WTC11 (cell line): ENCODE data around the gene IL23R.

Experiments used
- ESRRA ChIP-seq: sonication (generic); formaldehyde crosslinking; IDR thresholded peaks from 2 replicates; pipeline ENCODE4 v1.8.1; 2022; ENCODE audit warnings: mild to moderate bottlenecking, missing genetic modification reagents, borderline replicate concordance
- FOXK1 ChIP-seq: sonication (generic); formaldehyde crosslinking; IDR thresholded peaks from 2 replicates; pipeline ENCODE4 v1.8.0; 2022; ENCODE audit warnings: mild to moderate bottlenecking, moderate library complexity, missing genetic modification reagents
- MAX ChIP-seq: sonication (generic); formaldehyde crosslinking; IDR thresholded peaks from 2 replicates; pipeline ENCODE4 v1.8.0; 2022; ENCODE audit warnings: mild to moderate bottlenecking, missing genetic modification reagents
- TF ChIP-seq, protein P1 (sequence below): fragments of 250-450 bp; sonication (Bioruptor Pico); IDR thresholded peaks from 2 replicates; pipeline ENCODE4 v2.1.2; 2022; ENCODE audit warnings: mild to moderate bottlenecking, moderate library complexity
- TF ChIP-seq, protein P2 (sequence below): sonication (generic); formaldehyde crosslinking; IDR thresholded peaks from 2 replicates; pipeline ENCODE4 v1.8.1; 2023; ENCODE audit warnings: mild to moderate bottlenecking, missing genetic modification reagents, moderate library complexity
- TF ChIP-seq, protein P3 (sequence below): fragments of 200-600 bp; IDR thresholded peaks from 2 replicates; pipeline ENCODE4 v1.8.0; 2022; ENCODE audit warnings: antibody characterized with exemption
- TF ChIP-seq, protein P4 (sequence below): sonication (generic); formaldehyde crosslinking; IDR thresholded peaks from 2 replicates; pipeline ENCODE4 v1.8.1; 2022; ENCODE audit warnings: missing genetic modification reagents, borderline replicate concordance

- TF ChIP-seq, protein P1, sequence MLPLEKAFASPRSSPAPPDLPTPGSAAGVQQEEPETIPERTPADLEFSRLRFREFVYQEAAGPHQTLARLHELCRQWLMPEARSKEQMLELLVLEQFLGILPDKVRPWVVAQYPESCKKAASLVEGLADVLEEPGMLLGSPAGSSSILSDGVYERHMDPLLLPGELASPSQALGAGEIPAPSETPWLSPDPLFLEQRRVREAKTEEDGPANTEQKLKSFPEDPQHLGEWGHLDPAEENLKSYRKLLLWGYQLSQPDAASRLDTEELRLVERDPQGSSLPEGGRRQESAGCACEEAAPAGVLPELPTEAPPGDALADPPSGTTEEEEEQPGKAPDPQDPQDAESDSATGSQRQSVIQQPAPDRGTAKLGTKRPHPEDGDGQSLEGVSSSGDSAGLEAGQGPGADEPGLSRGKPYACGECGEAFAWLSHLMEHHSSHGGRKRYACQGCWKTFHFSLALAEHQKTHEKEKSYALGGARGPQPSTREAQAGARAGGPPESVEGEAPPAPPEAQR (CRISPR knock-in tag) = no peak
- TF ChIP-seq, protein P2, sequence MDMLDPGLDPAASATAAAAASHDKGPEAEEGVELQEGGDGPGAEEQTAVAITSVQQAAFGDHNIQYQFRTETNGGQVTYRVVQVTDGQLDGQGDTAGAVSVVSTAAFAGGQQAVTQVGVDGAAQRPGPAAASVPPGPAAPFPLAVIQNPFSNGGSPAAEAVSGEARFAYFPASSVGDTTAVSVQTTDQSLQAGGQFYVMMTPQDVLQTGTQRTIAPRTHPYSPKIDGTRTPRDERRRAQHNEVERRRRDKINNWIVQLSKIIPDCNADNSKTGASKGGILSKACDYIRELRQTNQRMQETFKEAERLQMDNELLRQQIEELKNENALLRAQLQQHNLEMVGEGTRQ (CRISPR knock-in tag) = no peak
- TF ChIP-seq, protein P3, sequence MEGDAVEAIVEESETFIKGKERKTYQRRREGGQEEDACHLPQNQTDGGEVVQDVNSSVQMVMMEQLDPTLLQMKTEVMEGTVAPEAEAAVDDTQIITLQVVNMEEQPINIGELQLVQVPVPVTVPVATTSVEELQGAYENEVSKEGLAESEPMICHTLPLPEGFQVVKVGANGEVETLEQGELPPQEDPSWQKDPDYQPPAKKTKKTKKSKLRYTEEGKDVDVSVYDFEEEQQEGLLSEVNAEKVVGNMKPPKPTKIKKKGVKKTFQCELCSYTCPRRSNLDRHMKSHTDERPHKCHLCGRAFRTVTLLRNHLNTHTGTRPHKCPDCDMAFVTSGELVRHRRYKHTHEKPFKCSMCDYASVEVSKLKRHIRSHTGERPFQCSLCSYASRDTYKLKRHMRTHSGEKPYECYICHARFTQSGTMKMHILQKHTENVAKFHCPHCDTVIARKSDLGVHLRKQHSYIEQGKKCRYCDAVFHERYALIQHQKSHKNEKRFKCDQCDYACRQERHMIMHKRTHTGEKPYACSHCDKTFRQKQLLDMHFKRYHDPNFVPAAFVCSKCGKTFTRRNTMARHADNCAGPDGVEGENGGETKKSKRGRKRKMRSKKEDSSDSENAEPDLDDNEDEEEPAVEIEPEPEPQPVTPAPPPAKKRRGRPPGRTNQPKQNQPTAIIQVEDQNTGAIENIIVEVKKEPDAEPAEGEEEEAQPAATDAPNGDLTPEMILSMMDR = no peak
- TF ChIP-seq, protein P4, sequence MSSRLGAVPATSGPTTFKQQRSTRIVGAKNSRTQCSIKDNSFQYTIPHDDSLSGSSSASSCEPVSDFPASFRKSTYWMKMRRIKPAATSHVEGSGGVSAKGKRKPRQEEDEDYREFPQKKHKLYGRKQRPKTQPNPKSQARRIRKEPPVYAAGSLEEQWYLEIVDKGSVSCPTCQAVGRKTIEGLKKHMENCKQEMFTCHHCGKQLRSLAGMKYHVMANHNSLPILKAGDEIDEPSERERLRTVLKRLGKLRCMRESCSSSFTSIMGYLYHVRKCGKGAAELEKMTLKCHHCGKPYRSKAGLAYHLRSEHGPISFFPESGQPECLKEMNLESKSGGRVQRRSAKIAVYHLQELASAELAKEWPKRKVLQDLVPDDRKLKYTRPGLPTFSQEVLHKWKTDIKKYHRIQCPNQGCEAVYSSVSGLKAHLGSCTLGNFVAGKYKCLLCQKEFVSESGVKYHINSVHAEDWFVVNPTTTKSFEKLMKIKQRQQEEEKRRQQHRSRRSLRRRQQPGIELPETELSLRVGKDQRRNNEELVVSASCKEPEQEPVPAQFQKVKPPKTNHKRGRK (CRISPR knock-in tag) = no peak
- TF ChIP-seq FOXK1 (CRISPR knock-in tag) (no peak), MAX (CRISPR knock-in tag) (no peak), ESRRA (CRISPR knock-in tag) (no peak)
Measured at GRCh38 chr1:67216401-67216800, 50.1 kb downstream of the IL23R start.
